Fibroblast of lung (primary cell): ENCODE measurements around the gene TEDC1.

Source experiments
- EZH2 ChIP-seq: IDR thresholded peaks from 2 replicates; pipeline ENCODE4 v1.5.1; 2012; ENCODE audit warnings: low read length, control low read depth, mild to moderate bottlenecking; ENCODE audit errors: missing control alignments
- TF ChIP-seq, protein P1 (sequence below), 2 donors: IDR thresholded peaks in 1 of 2; conservative IDR thresholded peaks in 1 of 2; 1 replicate in 1 of 2; 2 replicates in 1 of 2; pipeline ENCODE4 v1.5.1; 2011 to 2012; ENCODE audit warnings: low read length in 2 of 2, control low read depth in 1 of 2, inconsistent platforms in 1 of 2, low read depth in 1 of 2, mild to moderate bottlenecking in 1 of 2

DNA sequence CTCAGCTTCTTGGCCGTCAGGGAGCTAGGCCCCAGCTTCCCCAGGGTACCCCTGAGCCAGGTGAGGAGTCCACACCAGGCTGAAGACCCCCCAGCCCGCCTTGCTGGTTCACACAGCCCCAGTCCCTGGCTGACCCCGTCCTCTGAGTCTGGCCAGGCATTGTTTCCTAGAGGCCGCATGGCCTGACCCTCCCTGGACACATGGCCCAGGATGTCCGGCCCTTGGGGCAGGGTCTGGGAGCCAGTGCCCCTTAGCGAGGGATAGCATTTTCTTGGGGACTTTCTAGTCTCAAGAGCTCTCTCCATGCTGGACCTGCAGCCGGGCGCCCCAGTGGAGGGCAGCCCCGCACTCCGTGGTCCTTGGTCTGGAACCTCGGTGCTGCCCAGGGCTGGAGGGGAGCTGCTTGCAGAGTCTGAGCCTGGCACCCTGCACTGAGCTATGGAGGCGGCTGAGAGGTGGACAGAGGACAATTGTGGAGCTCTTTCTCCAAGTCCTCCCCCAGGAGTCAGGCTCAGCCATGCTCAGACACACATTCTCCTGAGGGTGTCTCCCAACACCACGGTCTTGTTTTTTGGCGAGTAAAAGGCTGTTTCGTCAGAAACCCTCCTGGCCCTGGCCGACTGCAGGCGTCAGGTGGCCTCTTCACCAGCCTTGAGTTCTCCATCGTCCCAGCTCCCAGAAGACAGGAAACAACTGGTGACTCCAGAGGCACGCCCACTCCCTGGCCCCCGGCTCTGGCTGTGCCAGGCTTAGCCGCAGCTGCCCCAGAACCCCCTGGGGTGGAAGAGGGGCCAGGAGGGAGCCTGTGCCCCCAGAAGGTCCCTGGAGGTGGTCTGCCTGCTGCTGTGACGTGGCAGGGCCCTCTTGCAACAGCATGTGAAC is 34.1 kb upstream of the TEDC1 start:
- TF ChIP-seq, protein P1, sequence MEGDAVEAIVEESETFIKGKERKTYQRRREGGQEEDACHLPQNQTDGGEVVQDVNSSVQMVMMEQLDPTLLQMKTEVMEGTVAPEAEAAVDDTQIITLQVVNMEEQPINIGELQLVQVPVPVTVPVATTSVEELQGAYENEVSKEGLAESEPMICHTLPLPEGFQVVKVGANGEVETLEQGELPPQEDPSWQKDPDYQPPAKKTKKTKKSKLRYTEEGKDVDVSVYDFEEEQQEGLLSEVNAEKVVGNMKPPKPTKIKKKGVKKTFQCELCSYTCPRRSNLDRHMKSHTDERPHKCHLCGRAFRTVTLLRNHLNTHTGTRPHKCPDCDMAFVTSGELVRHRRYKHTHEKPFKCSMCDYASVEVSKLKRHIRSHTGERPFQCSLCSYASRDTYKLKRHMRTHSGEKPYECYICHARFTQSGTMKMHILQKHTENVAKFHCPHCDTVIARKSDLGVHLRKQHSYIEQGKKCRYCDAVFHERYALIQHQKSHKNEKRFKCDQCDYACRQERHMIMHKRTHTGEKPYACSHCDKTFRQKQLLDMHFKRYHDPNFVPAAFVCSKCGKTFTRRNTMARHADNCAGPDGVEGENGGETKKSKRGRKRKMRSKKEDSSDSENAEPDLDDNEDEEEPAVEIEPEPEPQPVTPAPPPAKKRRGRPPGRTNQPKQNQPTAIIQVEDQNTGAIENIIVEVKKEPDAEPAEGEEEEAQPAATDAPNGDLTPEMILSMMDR (conservative IDR thresholded peaks at IDR 0.05 in 1 of 2, IDR thresholded peaks at IDR 0.05 in 1 of 2; ENCODE audit: low read depth in 1 of 2, low read length in 2 of 2): no peak
- TF ChIP-seq EZH2: no peak
